Colonic mucosa (tissue), 4 donors: ENCODE measurements around the gene MCIDAS. TPM values are rescaled to one million over a fixed set of nuclear protein-coding genes. Genes with fewer than 3 reads are reported as not detected.
A peak's percentile ranks its signal among the peaks of the same experiment; 100 is the strongest.

Source experiments
- DNase-seq: peaks from one replicate; pipeline ENCODE4 v3.0.0-alpha.2; 2020
- H3K27ac ChIP-seq: fragments of 200-600 bp; one replicate; pipeline ENCODE4 v1.8.0; 2021
- H3K27me3 ChIP-seq: fragments of 200-600 bp; one replicate; pipeline ENCODE4 v1.8.0; 2021
- H3K36me3 ChIP-seq: fragments of 200-600 bp; one replicate; pipeline ENCODE4 v1.8.0; 2021
- H3K4me1 ChIP-seq: fragments of 200-600 bp; one replicate; pipeline ENCODE4 v1.8.0; 2021; ENCODE audit warnings: mild to moderate bottlenecking
- H3K4me3 ChIP-seq: fragments of 200-600 bp; one replicate; pipeline ENCODE4 v1.8.0; 2021
- H3K9ac ChIP-seq, 2 donors: one replicate each; pipeline ENCODE4 v1.7.0; 2013; ENCODE audit warnings: control low read depth in 2 of 2, low read depth in 2 of 2, low read length in 2 of 2
- H3K9me3 ChIP-seq: fragments of 200-600 bp; one replicate; pipeline ENCODE4 v1.8.0; 2021
- intact Hi-C: fragments of 100-400 bp; cut with DNase I; formaldehyde crosslinking; loops from one replicate; pipeline ENCODE4 v1.14.1; 2022
- total RNA-seq, 2 donors: library from RNA; stranded (reverse); fragmentation: NEBNext Ultra II Directional in 1 of 2; extraction: Animal tissue kit (Norgen Biotek cat#: 25700) in 1 of 2; gene quantifications; one replicate each; pipeline ENCODE4 v1.2.1, GENCODE V29; 2021
- TF ChIP-seq, protein P1 (sequence below): fragments of 200-600 bp; IDR thresholded peaks from one replicate; pipeline ENCODE4 v1.8.0; 2022; ENCODE audit warnings: antibody characterized with exemption, mild to moderate bottlenecking
- donor health status: healthy.
- donor health status: DM: no; HTN: no; CAD: no.
- donor health status: DM: no; HTN: no; CAD: no.

MCIDAS gene
- total RNA-seq, 2 donors from 2014 or later: 0.13 to 0.22 TPM

DNA sequence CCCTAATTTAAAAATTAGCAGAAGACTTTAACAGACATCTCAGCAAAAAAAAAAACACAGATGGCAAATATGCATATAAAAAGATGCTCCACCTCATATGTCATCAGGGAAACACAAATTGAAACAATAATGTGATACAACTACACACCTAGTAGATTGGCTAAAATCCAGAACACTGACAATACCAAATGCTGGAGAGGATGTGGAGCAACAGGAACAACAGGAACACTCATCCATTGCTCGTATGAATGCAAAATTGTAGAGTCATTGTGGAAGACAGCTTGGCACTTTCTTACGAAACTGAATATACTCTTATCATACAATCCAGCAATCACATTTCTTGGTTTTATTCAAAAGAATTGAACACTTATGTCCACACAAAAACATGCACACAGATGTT, 22.1 kb downstream of the MCIDAS start:
- intact Hi-C loops: no loop called here
- no peaks in the 10 kb centered on the region for H3K27me3 ChIP-seq

DNA sequence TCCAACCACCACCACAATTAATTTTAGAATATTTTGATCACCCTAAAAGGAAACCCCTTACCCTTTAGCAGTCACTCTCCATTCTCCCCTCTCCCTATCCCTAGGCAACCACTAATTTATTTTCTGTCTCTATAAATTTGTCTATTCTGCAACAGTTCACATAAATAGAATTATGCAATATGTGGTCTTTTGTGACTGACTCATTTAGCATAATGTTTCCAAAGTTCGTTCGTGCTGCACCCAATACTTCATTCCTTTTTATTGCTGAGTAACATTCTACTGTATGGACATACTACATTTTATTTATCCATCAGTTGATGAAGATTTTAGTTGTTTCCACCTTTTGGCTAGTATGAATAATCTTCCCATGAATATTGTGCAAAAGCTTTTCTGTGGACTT, 36.0 kb downstream of the MCIDAS start:
- H3K9me3 ChIP-seq: no peaks in the 10 kb centered on the region
- H3K9ac ChIP-seq: no peak overlapping the region
- H3K4me1 ChIP-seq: no peaks in the 10 kb centered on the region
- DNase-seq: no peak
- no peak overlapping the region for H3K4me3 ChIP-seq
- H3K36me3 ChIP-seq: no peaks in the 10 kb centered on the region
- intact Hi-C loops: no loop called here
- peaks cover 8% of the 10 kb centered on the region for H3K27me3 ChIP-seq
- TF ChIP-seq, protein P1, sequence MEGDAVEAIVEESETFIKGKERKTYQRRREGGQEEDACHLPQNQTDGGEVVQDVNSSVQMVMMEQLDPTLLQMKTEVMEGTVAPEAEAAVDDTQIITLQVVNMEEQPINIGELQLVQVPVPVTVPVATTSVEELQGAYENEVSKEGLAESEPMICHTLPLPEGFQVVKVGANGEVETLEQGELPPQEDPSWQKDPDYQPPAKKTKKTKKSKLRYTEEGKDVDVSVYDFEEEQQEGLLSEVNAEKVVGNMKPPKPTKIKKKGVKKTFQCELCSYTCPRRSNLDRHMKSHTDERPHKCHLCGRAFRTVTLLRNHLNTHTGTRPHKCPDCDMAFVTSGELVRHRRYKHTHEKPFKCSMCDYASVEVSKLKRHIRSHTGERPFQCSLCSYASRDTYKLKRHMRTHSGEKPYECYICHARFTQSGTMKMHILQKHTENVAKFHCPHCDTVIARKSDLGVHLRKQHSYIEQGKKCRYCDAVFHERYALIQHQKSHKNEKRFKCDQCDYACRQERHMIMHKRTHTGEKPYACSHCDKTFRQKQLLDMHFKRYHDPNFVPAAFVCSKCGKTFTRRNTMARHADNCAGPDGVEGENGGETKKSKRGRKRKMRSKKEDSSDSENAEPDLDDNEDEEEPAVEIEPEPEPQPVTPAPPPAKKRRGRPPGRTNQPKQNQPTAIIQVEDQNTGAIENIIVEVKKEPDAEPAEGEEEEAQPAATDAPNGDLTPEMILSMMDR: no peak
- H3K27ac ChIP-seq: no peak overlapping the region

More for the DNA sequence above, 22.1 kb downstream of the MCIDAS start:
- Histone ChIP-seq H3K9me3 (no peaks in the 10 kb centered on the region), H3K36me3 (no peaks in the 10 kb centered on the region), H3K27ac (no peak overlapping the region), H3K9ac (no peak overlapping the region), H3K4me3 (no peak overlapping the region), H3K4me1 (no peaks in the 10 kb centered on the region)
- TF ChIP-seq, protein P1: no peak
- no peak for DNase-seq

DNA sequence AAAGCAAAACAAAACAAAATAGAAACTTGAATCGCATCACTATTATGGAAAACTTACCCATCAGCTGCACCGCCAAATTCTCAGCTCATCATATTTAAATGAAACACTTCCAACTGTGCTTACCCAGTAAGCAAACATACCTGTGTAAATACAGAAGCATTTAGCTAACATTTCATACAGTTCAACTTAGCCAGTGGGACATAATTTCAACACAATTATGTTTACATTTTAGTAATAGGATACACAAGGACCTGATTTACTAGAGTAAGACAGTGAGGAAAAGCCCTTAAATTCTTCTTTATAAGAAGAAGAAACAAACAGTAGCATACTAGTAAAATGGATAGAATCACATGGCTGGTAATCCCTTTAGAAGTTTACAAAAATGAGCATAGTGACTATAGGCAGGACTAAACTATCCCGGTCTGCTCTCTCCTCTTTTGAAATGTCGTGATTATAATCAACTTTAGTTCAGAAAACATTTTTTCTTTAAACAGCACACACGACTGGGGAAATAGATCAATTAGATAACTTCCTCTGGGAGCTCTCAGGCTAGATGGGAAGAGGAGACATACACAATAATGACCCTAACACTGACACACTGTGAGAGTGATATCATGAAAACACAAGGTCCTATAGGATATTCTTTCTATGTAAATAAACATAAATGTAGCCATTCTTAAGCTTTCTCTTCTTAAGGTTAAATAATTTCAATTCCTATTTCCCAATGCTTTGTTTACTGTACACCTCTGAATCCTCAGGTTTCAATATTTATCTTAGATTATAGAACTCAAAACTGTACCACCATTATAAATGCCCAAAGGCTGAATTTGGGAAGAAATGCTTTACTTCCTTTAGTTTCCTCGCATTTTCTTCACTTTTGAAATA, 38.2 kb downstream of the MCIDAS start:
- Histone ChIP-seq H3K27ac (no peak overlapping the region), H3K9ac (no peak overlapping the region), H3K4me3 (no peak overlapping the region), H3K36me3 (no peaks in the 10 kb centered on the region), H3K27me3 (peaks cover 8% of the 10 kb centered on the region), H3K9me3 (no peaks in the 10 kb centered on the region), H3K4me1 (no peaks in the 10 kb centered on the region)
- DNase-seq: no peak
- TF ChIP-seq, protein P1: no peak
- intact Hi-C loops: loop anchor here (5.0 kb wide), 1 partner anchor 33 kb away; no protein-coding TSS in a partner anchor

DNA sequence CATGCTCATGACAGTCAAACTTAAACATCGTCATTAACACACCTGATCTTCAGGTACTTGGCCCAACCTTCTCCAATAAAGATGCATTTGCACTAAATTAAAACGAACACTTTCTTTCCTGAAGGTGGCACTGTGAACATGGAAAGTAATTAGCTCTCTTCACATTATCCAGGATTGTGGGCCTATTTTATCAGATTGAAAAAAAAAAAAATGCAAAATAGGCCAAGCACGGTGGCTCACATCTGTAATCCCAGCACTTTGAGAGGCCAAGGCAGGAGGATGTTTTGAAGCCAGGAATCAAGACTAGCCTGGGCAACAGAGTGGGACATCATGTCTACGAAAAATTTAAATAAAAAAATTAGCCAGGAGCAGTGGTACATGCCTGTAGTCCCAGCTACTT, 39.7 kb downstream of the MCIDAS start:
- no peak overlapping the region for H3K27ac ChIP-seq
- H3K9ac ChIP-seq: no peak overlapping the region
- peaks cover 7% of the 10 kb centered on the region for H3K27me3 ChIP-seq
- intact Hi-C loops: loop anchor here (5.0 kb wide), 1 partner anchor 35 kb away; no protein-coding TSS in a partner anchor
- TF ChIP-seq, protein P1: peak; percentile 28
- no peak overlapping the region for H3K4me3 ChIP-seq
- no peaks in the 10 kb centered on the region for H3K4me1 ChIP-seq
- DNase-seq: no peak
- H3K36me3 ChIP-seq: no peaks in the 10 kb centered on the region
- H3K9me3 ChIP-seq: no peaks in the 10 kb centered on the region

- no peak overlapping the region for H3K9ac ChIP-seq
- TF ChIP-seq, protein P1: no peak
- no peaks in the 10 kb centered on the region for H3K36me3 ChIP-seq
- no peak overlapping the region for H3K27ac ChIP-seq
- no peak overlapping the region for H3K4me3 ChIP-seq
- intact Hi-C loops: no loop called here
- DNase-seq: no peak
- peaks cover 30% of the 10 kb centered on the region for H3K27me3 ChIP-seq
- no peaks in the 10 kb centered on the region for H3K9me3 ChIP-seq
- H3K4me1 ChIP-seq: peaks cover 10% of the 10 kb centered on the region
Measured at GRCh38 chr5:55180016-55180415, 47.1 kb downstream of the MCIDAS start.
